ENCODE data around the gene ZNF407.

ZNF407 gene

GRCh38 chr18:74734013-74734444, 136.4 kb downstream of the ZNF407 start:
- DNase-seq, result no peak

- DNase-seq, result no peak
Observed at GRCh38 chr18:74739926-74740325, 142.3 kb downstream of the ZNF407 start.

- DNase-seq, result no peak
Observed at GRCh38 chr18:74742573-74743243, 145.0 kb downstream of the ZNF407 start.

GRCh38 chr18:74745633-74746403, 148.1 kb downstream of the ZNF407 start:
- no peak for DNase-seq

GRCh38 chr18:74748809-74749208, 151.1 kb downstream of the ZNF407 start:
- no peak for DNase-seq

- no peak for DNase-seq
Observed at GRCh38 chr18:74758995-74759394, 161.3 kb downstream of the ZNF407 start.

GRCh38 chr18:74760026-74760425, 162.4 kb downstream of the ZNF407 start:
- DNase-seq, result no peak

GRCh38 chr18:74760436-74760835, 162.8 kb downstream of the ZNF407 start:
- DNase-seq, result no peak

- no peak for DNase-seq
Observed at GRCh38 chr18:74766251-74766650, 168.6 kb downstream of the ZNF407 start.

GRCh38 chr18:74768096-74768495, 170.4 kb downstream of the ZNF407 start:
- no peak for DNase-seq

- DNase-seq, result no peak
Observed at GRCh38 chr18:74773171-74773624, 175.5 kb downstream of the ZNF407 start.

- DNase-seq, result no peak
Observed at GRCh38 chr18:74774486-74774885, 176.8 kb downstream of the ZNF407 start.

- no peak for DNase-seq
Observed at GRCh38 chr18:74775239-74775638, 177.6 kb downstream of the ZNF407 start.

GRCh38 chr18:74778191-74778847, 180.6 kb downstream of the ZNF407 start:
- DNase-seq, result no peak

- no peak for DNase-seq
Observed at GRCh38 chr18:74784752-74785151, 187.1 kb downstream of the ZNF407 start.

GRCh38 chr18:74785632-74786031, 188.0 kb downstream of the ZNF407 start:
- DNase-seq, result no peak

GRCh38 chr18:74788657-74789056, 191.0 kb downstream of the ZNF407 start:
- DNase-seq, result no peak

GRCh38 chr18:74789078-74789477, 191.4 kb downstream of the ZNF407 start:
- no peak for DNase-seq

- DNase-seq, result no peak
Observed at GRCh38 chr18:74790451-74790850, 192.8 kb downstream of the ZNF407 start.

- DNase-seq, result no peak
Observed at GRCh38 chr18:74791501-74792194, 194.0 kb downstream of the ZNF407 start.

GRCh38 chr18:74793746-74794145, 196.1 kb downstream of the ZNF407 start:
- DNase-seq, result no peak

GRCh38 chr18:74795751-74796150, 198.1 kb downstream of the ZNF407 start:
- DNase-seq, result no peak

GRCh38 chr18:74796211-74796610, 198.5 kb downstream of the ZNF407 start:
- DNase-seq, result no peak

Data from CD4-positive, alpha-beta T cell treated with Interleukin-4 for 4 hours (primary cell).